GM21529 (cell line): ENCODE measurements around the gene TNS1.

Experiments
- ATAC-seq: cut with Tn5 transposase; IDR thresholded peaks from one replicate; pipeline ENCODE4 v1.9.1; 2021; ENCODE audit not compliant: unreplicated experiment

The TNS1 gene

GRCh38 chr2:217803653-217803960 lies 199.2 kb downstream of the TNS1 start:
- no peak for ATAC-seq

- ATAC-seq = no peak
Observed at GRCh38 chr2:217802876-217803652, 199.7 kb downstream of the TNS1 start.

- no peak for ATAC-seq
Observed at GRCh38 chr2:217802266-217802665, 200.5 kb downstream of the TNS1 start.

- ATAC-seq = no peak
Observed at GRCh38 chr2:217801711-217802110, 201.1 kb downstream of the TNS1 start.

GRCh38 chr2:217801115-217801531 lies 201.7 kb downstream of the TNS1 start:
- ATAC-seq = no peak

GRCh38 chr2:217800433-217801114 lies 202.2 kb downstream of the TNS1 start:
- no peak for ATAC-seq

- no peak for ATAC-seq
Observed at GRCh38 chr2:217799563-217800432, 203.0 kb downstream of the TNS1 start.

- peak; percentile 67 for ATAC-seq
Observed at GRCh38 chr2:217798743-217799562, 203.8 kb downstream of the TNS1 start.

- no peak for ATAC-seq
Observed at GRCh38 chr2:217798191-217798590, 204.6 kb downstream of the TNS1 start.

GRCh38 chr2:217797661-217798069 lies 205.1 kb downstream of the TNS1 start:
- no peak for ATAC-seq

GRCh38 chr2:217797165-217797564 lies 205.6 kb downstream of the TNS1 start:
- no peak for ATAC-seq

GRCh38 chr2:217795706-217796465 lies 206.9 kb downstream of the TNS1 start:
- ATAC-seq = no peak

- no peak for ATAC-seq
Observed at GRCh38 chr2:217795067-217795466, 207.7 kb downstream of the TNS1 start.

GRCh38 chr2:217794133-217794986 lies 208.4 kb downstream of the TNS1 start:
- no peak for ATAC-seq

GRCh38 chr2:217793566-217794132 lies 209.1 kb downstream of the TNS1 start:
- no peak for ATAC-seq

GRCh38 chr2:217792626-217793527 lies 209.9 kb downstream of the TNS1 start:
- ATAC-seq = no peak

- no peak for ATAC-seq
Observed at GRCh38 chr2:217791551-217791950, 211.2 kb downstream of the TNS1 start.
